ENCODE measurements around the gene UBE2J2. TPM values are rescaled to one million over a fixed set of nuclear protein-coding genes. Genes with fewer than 3 reads are reported as not detected.

The UBE2J2 gene
- total and polyA plus RNA-seq, 2 of the 13 experiments (the other 11 are each of a cell fraction or from before 2014, with no cell fraction given): 25.4 to 29.4 TPM

- TF ChIP-seq ZNF496 (CRISPR knock-in tag; IDR thresholded peaks at IDR 0.05; ENCODE audit: insufficient replicate concordance): no peak
- TF ChIP-seq RXRB (CRISPR knock-in tag; IDR thresholded peaks at IDR 0.05; ENCODE audit: borderline replicate concordance): peak; percentile 63; the same call in 1 of the 2 replicates
- TF ChIP-seq ZBTB33 (CRISPR knock-in tag; IDR thresholded peaks at IDR 0.05): no peak
- TF ChIP-seq ZNF567 (CRISPR knock-in tag; IDR thresholded peaks at IDR 0.05; ENCODE audit: borderline replicate concordance): no peak
- TF ChIP-seq FIP1L1 (IDR thresholded peaks at IDR 0.05; ENCODE audit: borderline replicate concordance, insufficient read depth, low read depth, low read length): no peak
- TF ChIP-seq MED8 (CRISPR knock-in tag; IDR thresholded peaks at IDR 0.05; ENCODE audit: insufficient replicate concordance): no peak
- TF ChIP-seq ISX (CRISPR knock-in tag; conservative IDR thresholded peaks at IDR 0.05): no peak
- peak; percentile 34; the same call in 1 of the 2 replicates for TF ChIP-seq ZNF280B (CRISPR knock-in tag; IDR thresholded peaks at IDR 0.05; ENCODE audit: borderline replicate concordance)
- 0 out of 2 replicates have a peak, but pooled peaks have one; percentile 57 for TF ChIP-seq ATF5 (CRISPR knock-in tag; IDR thresholded peaks at IDR 0.05; ENCODE audit: low read depth)
- TF ChIP-seq THAP7 (CRISPR knock-in tag; IDR thresholded peaks at IDR 0.05): 0 out of 2 replicates have a peak, but pooled peaks have one; percentile 50
- TF ChIP-seq BCL3 (CRISPR knock-in tag; IDR thresholded peaks at IDR 0.05): no peak; the same call in 1 of the 2 replicates
- peak; percentile 80 for TF ChIP-seq HDAC1 (CRISPR knock-in tag; IDR thresholded peaks at IDR 0.05)
- TF ChIP-seq ZNF577 (CRISPR knock-in tag; IDR thresholded peaks at IDR 0.05; ENCODE audit: borderline replicate concordance, low read depth): no peak
- no peak for TF ChIP-seq PITX1 (CRISPR knock-in tag; IDR thresholded peaks at IDR 0.05)
- TF ChIP-seq TBP (CRISPR knock-in tag; IDR thresholded peaks at IDR 0.05): no peak
- TF ChIP-seq ETV6 (CRISPR knock-in tag; conservative IDR thresholded peaks at IDR 0.05): no peak
- TF ChIP-seq ZIK1 (CRISPR knock-in tag; IDR thresholded peaks at IDR 0.05; ENCODE audit: borderline replicate concordance, low read depth): 0 out of 2 replicates have a peak, but pooled peaks have one; percentile 63
- no peak for TF ChIP-seq NR1H2 (CRISPR knock-in tag; IDR thresholded peaks at IDR 0.05; ENCODE audit: borderline replicate concordance, low read depth)
- no peak for TF ChIP-seq PLRG1 (conservative IDR thresholded peaks at IDR 0.05)
- no peak; the same call in 1 of the 2 replicates for TF ChIP-seq LBX2 (CRISPR knock-in tag; IDR thresholded peaks at IDR 0.05; ENCODE audit: borderline replicate concordance)
- no peak for TF ChIP-seq NFIB (CRISPR knock-in tag; IDR thresholded peaks at IDR 0.05; ENCODE audit: borderline replicate concordance)
- TF ChIP-seq FOXK2 (IDR thresholded peaks at IDR 0.05): no peak
These were observed 13.8 kb upstream of the UBE2J2 start (continued) for GRCh38 chr1:1287288-1288110.

Measured in HepG2 (cell line).